H1 (cell line): ENCODE data around the gene PPP4R3A. TPM values are rescaled to one million over a fixed set of nuclear protein-coding genes. Genes with fewer than 3 reads are reported as not detected.

Experiments
- TAF7 ChIP-seq: optimal IDR thresholded peaks from 2 replicates; pipeline ENCODE3; 2011; ENCODE audit warnings: low read depth, mild to moderate bottlenecking, inconsistent platforms, low read length, moderate library complexity, borderline replicate concordance
- polyA plus RNA-seq, 7 experiments: library from polyadenylated mRNA; depleted of rRNA in 3 of 7; stranded (reverse) in 5 of 7; unstranded in 2 of 7; fragments of >200 nt in 5 of 7; fragments of 200-250 nt in 2 of 7; gene quantifications; 1 replicate in 5 of 7; 2 replicates in 1 of 7; 4 replicates in 1 of 7; pipeline versions ENCODE4 v1.2.1 to v1.2.3, GENCODE V29; 2011 to 2013; ENCODE audit warnings: missing spikeins in 2 of 7, mixed read lengths in 2 of 7
- total RNA-seq: library from RNA; stranded (reverse); fragmentation: NEBNext Ultra II Directional; extraction: Animal tissue kit (Norgen Biotek cat#: 25700); gene quantifications from 2 replicates; pipeline ENCODE4 v1.2.1, GENCODE V29; 2021

PPP4R3A gene
- total and polyA plus RNA-seq, 2 of the 8 experiments (the other 6 are each of a cell fraction or from before 2014, with no cell fraction given): 31.7 to 122 TPM

- TF ChIP-seq TAF7: no peak
- TF ChIP-seq, all 59 proteins: peak for 7
Observed at GRCh38 chr14:91417983-91418386, 92.1 kb downstream of the PPP4R3A start (continued).
